ENCODE data around the gene SHLD1. TPM values are rescaled to one million over a fixed set of nuclear protein-coding genes. Genes with fewer than 3 reads are reported as not detected.
"Not testable (repeated sequence)": the region's sequence is repeated elsewhere in the genome, so short reads cannot be mapped to it uniquely, and the experiment has no call there.

Gene SHLD1
- polyA plus RNA-seq, 3 donors from 2014 or later = 22.1 to 29.9 (median 27.0) TPM

DNA sequence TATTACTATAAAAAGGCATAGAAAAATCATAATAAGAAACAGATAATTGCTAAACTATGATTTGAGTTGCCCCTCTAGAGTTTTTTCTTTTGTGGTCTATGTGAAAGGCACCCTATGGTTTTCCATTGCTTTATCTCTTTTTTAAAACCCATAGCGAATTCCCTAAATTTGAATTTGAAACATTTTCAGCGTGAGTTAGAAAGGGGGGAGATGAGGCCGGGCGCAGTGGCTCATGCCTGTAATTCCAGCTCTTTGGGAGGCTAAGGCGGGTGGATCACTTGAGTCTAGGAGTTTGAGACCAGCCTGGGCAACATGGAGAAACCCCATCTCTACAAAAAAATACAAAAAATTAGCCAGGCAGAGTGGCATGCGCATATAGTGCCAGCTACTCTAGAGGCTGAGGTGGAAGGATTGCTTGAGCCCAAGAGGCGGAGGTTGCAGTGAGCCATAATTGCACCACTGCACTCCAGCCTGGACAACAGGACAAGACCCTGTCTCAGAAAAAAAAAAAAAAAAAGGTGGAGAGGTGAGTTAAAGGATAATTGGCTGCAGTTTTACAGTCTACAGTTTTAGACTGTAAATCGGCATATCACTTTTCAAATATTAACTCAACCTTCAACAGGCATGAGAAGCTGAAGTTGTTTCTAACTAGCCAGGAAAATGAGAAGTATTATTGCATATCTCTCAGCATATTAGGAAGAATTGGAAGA, 46.3 kb downstream of the SHLD1 start:
- Mint-ChIP-seq H3K9me3 (no peaks in the 10 kb centered on the region), H3K27ac (peak overlapping the region in 1 of 6 donors; percentile 5), H3K27me3 (ENCODE audit: low read depth in 3 of 3) (peaks cover 0 to 3% (median 0%) of the 10 kb centered on the region in 3 donors), H3K4me1 (peaks cover 12 to 21% of the 10 kb centered on the region in 2 donors), H3K36me3 (peaks cover 6 to 9% (median 6%) of the 10 kb centered on the region in 3 donors), H3K4me3 (no peak overlapping the region)
- no peak for DNase-seq

DNA sequence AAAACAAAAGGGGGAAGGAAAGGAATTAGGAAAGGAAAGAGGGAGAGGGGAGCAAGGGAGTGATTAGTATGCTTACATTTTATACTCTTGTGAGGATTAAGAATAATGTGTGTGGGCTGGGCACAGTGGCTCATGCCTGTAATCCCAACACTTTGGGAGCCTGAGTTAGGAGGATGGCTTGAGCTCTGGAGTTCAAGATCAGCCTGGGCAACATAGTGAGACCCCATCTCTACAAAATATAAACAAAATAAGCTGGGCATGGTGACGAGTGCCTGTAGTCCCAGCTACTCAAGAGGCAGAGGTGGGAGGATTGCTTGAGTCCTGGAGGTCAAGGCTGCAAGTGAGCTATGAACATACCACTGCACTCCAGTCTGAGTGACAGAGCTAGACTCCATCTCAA, 47.0 kb downstream of the SHLD1 start:
- Mint-ChIP-seq H3K4me1 (peaks cover 12 to 15% of the 10 kb centered on the region in 2 donors), H3K4me3 (no peak overlapping the region), H3K27ac (peak overlapping the region in 4 of 6 donors; percentile 5 to 18 (median 14)), H3K27me3 (ENCODE audit: low read depth in 3 of 3) (peaks cover 0 to 5% (median 0%) of the 10 kb centered on the region in 3 donors), H3K9me3 (no peaks in the 10 kb centered on the region), H3K36me3 (peaks cover 7 to 11% (median 8%) of the 10 kb centered on the region in 3 donors)
- DNase-seq = no peak

DNA sequence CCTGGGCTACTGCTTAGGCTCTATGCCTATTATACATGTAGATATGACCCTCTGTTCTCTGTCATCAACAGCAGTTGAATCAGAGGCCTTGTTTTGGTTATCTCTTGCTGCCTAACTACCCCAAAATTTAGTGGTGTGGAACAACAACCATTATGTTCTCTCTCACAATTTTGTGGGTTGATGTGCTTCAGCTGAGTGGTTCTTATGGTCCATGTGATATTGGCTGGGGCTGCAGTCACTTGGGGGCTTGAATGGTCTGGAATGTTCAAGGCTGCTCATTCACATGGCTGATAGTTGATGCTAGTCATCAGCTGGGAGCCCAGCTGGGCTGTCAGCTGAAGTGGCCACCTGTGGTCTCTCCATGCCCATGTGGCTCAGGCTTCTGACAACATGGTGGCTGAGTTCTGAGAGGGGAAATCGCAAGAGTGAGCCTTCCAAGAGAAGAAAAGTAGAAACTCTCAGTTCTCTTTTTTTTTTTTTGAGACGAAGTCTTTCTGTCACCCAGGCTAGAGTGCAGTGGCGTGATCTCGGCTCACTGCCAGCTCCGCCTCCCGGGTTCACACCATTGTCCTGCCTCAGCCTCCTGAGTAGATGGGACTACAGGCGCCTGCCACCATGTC, 47.8 kb downstream of the SHLD1 start:
- peak in 1 of 3 donors; percentile 2 for DNase-seq
- peaks cover 13 to 15% of the 10 kb centered on the region in 2 donors for H3K4me1 Mint-ChIP-seq
- peaks cover 0 to 5% (median 0%) of the 10 kb centered on the region in 3 donors for H3K27me3 Mint-ChIP-seq (ENCODE audit: low read depth in 3 of 3)
- peaks cover 10 to 13% (median 11%) of the 10 kb centered on the region in 3 donors for H3K36me3 Mint-ChIP-seq
- peak overlapping the region in 4 of 6 donors; percentile 0 to 71 (median 24) for H3K27ac Mint-ChIP-seq
- no peaks in the 10 kb centered on the region for H3K9me3 Mint-ChIP-seq
- peak overlapping the region in 2 of 5 donors; percentile 15 to 36 for H3K4me3 Mint-ChIP-seq

DNA sequence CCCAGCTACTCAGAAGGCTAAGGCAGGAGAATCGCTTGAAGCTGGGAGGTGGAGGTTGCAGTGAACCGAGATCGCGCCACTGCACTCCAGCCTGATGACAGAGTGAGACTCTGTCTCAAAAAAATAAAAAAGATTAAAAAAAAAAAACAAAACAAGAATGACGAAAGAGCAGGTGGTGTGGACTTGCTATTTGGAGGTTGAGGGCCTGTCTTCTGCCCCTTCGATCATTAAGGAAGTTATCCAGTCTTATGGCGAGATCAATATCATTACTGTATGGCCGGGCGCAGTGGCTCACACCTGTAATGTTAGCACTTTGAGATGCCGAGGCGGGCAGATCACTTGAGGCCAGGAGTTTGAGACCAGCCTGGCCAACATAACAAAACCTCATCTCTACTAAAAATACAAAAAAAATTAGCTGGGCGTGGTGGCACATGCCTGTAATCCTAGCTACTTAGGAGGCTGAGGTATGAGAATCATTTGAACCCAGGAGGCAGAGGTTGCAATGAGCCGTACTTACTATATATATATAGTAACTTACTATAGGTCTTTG, 53.6 kb downstream of the SHLD1 start:
- H3K36me3 Mint-ChIP-seq = peaks cover 5 to 15% (median 7%) of the 10 kb centered on the region in 3 donors

DNA sequence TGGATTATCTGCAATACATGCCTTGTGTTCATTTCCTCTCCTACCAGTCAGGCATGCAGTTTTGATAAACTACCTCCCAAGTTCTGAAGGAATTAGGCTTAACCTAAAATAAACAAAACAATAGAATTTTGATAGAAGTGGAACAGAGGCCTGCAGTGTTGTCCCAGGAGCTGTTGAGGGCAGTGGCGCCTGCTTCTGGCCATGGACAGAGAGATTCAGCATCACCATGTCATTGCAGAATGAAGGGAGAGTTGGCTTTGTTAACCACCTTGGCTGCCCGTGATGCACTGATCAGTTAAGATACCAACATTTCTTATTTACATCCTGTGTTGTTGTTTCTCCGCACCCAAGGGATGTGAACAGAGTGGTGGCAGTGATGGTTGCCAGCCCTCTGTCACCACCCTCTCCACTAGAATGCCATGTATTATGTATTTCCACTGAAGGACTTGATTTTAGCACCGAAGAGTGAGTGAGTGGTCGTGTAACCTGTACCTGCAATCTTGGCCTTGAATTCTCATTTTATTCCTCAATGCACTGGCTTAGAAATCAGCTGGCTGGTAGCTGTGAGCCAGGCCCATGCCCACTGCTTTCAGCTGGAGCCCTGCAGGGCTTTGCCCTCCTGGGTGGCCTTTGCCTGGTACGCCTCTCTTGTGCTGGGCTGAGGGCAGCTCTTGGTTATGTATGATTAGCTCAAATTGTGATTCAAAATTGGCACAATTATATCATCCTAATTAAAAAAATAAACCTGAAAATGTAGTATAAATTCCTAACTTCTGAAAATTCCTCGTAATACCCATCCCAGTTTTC, 56.5 kb downstream of the SHLD1 start:
- Mint-ChIP-seq H3K27me3 (ENCODE audit: low read depth in 3 of 3) (peaks cover 0 to 3% (median 0%) of the 10 kb centered on the region in 3 donors), H3K27ac (peak overlapping the region in 1 of 6 donors; percentile 11), H3K9me3 (no peaks in the 10 kb centered on the region), H3K4me1 (peaks cover 18 to 28% of the 10 kb centered on the region in 2 donors), H3K36me3 (peaks cover 5 to 24% (median 7%) of the 10 kb centered on the region in 3 donors), H3K4me3 (no peak overlapping the region)
- DNase-seq = no peak

More for the DNA sequence above, 53.6 kb downstream of the SHLD1 start:
- Mint-ChIP-seq H3K27ac (peak overlapping the region in 2 of 6 donors; percentile 51 to 57), H3K4me1 (peaks cover 19 to 28% of the 10 kb centered on the region in 2 donors)
- not testable (repeated sequence) for H3K4me3 Mint-ChIP-seq; H3K9me3 Mint-ChIP-seq; DNase-seq; H3K27me3 Mint-ChIP-seq (ENCODE audit: low read depth in 3 of 3)

DNA sequence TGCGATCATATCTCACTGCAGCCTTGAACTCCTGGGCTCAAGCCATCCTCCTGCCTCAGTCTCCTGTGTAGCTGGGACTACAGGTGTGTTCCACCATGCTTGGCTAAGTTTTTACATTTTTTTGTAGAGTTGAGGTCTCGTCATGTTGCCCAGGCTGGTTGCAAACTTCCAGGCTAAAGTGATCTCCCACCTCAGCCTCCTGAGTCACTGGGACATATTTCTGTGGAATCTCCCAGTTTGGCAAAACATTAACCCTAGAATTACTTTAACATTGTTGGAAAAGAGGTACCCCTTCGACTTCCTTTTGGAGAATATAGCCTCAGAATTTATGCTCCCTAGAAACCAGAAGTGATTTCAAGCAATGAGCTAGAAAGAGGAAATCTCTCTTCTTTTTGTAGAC, 57.2 kb downstream of the SHLD1 start:
- Mint-ChIP-seq H3K36me3 (peaks cover under 1 to 20% (median 2%) of the 10 kb centered on the region in 3 donors), H3K4me1 (peaks cover 18 to 28% of the 10 kb centered on the region in 2 donors), H3K4me3 (no peak overlapping the region), H3K9me3 (no peaks in the 10 kb centered on the region), H3K27me3 (ENCODE audit: low read depth in 3 of 3) (no peaks in the 10 kb centered on the region), H3K27ac (peak overlapping the region in 1 of 6 donors; percentile 58)
- no peak for DNase-seq

DNA sequence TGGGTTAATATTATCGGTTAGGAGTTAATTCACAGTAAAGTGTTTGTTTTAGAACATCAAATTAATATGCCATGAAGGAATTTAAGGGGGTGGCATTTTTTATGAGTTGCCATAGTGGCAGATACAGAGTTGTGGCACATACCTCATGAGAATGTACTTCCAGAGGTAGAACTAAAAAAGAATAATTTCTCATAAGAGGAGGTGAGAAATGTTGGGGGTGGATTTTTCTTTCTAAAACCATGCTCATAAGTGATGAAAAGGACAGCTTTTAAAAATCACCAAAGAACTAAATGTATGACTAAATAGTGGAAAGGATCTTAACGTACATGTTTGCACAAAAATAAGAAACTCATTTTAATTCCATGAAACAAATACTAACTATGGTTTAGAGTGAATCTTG, 58.7 kb downstream of the SHLD1 start:
- Mint-ChIP-seq H3K36me3 (peaks cover 0 to 20% (median 0%) of the 10 kb centered on the region in 3 donors), H3K27me3 (ENCODE audit: low read depth in 3 of 3) (no peaks in the 10 kb centered on the region), H3K4me3 (no peak overlapping the region), H3K9me3 (no peaks in the 10 kb centered on the region), H3K4me1 (peaks cover 12 to 22% of the 10 kb centered on the region in 2 donors), H3K27ac (no peak overlapping the region)
- DNase-seq = no peak

DNA sequence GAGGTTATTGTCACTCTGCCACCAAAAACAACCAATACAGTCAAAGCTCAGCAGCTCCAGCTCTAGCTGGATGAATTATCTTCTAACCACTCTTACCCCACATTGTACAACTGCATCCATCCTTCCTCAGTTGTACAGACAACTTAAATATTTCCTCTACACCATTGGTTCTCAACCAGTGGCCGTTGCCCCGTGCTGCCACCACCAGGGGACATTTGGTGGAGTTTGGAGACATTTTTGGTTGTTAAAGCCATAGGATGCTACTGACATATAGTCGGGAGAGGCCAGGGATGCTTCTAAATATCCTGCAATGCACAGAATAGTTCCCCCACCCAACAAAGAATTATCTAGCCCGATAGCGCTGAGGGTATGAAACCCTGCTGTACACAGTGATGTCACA, 59.3 kb downstream of the SHLD1 start:
- H3K36me3 Mint-ChIP-seq = peaks cover 0 to 20% (median 0%) of the 10 kb centered on the region in 3 donors
- no peak overlapping the region for H3K4me3 Mint-ChIP-seq
- no peaks in the 10 kb centered on the region for H3K27me3 Mint-ChIP-seq (ENCODE audit: low read depth in 3 of 3)
- no peak overlapping the region for H3K27ac Mint-ChIP-seq
- peaks cover 8 to 16% of the 10 kb centered on the region in 2 donors for H3K4me1 Mint-ChIP-seq
- no peak for DNase-seq
- H3K9me3 Mint-ChIP-seq = no peaks in the 10 kb centered on the region

DNA sequence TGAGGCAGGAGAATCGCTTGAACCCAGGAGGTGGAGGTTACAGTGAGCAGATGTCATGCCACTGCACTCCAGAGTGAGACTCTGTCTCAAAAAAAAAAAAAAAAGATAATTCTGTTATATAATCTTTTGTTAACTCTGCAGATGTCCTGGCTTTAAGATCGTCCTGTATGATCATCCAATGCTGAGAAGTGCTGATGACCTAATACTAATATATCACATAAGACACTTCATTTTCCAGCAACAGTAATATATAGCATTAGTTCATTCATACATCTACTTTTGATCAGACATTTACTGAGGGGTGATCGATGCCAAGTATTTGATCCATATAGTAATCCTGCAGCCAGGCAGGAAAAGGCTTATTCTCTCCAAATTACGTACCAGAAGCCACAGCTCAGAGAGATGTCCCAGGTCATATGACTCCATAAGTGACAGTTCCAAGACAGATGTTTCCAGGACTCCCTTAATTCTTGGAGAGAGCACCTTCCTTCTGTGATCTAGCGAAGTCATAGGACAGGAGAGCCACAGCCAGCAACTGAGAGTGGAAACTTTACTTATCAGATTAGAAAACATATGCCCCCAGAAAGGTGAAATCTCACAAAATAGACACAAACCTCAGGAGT, 60.7 kb downstream of the SHLD1 start:
- Mint-ChIP-seq H3K4me1 (peaks cover 2 to 7% of the 10 kb centered on the region in 2 donors), H3K27me3 (ENCODE audit: low read depth in 3 of 3) (no peaks in the 10 kb centered on the region), H3K36me3 (peaks cover 0 to 20% (median 0%) of the 10 kb centered on the region in 3 donors), H3K4me3 (no peak overlapping the region), H3K27ac (peak overlapping the region in 1 of 6 donors; percentile 31), H3K9me3 (no peaks in the 10 kb centered on the region)
- no peak for DNase-seq

DNA sequence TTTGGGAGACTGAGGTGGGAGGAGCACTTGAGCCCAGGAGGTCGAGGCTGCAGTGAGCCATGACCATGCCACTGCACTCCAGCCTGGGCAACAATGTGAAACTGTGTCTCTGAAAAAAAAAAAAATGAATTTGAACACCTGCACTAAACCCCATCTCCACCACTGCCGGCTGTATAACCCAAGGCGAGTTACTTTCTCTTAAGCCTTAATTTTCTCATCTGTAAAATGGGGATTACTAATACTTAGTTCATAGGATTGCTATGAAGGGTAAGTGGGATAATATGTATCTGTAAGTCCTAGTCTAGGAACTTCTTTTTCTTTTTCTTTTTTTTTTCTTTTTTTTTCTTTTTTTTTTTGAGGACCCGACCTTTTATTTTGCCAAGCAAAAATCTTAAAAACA, 61.5 kb downstream of the SHLD1 start:
- Mint-ChIP-seq H3K27me3 (ENCODE audit: low read depth in 3 of 3) (no peaks in the 10 kb centered on the region), H3K4me3 (no peak overlapping the region), H3K4me1 (peaks cover 0 to under 1% of the 10 kb centered on the region in 2 donors), H3K36me3 (peaks cover 0 to 13% (median 0%) of the 10 kb centered on the region in 3 donors), H3K9me3 (no peaks in the 10 kb centered on the region), H3K27ac (peak overlapping the region in 1 of 6 donors; percentile 22)
- no peak for DNase-seq

DNA sequence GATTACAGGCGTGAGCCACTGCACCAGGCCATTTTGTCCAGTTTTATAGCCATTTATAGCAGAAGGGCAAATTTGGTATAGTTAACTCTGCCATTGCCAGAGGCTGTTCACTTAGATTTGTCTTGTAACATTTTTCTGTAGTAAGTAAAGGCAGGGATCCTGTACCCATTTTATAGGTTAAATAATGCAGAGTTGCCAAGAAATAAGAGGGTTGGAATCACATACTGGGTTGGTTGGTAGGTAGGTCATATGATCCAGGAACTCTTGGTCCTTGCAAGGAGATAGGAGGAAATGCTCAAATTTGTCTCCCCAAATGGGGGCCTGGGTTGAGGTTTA, 68.1 kb downstream of the SHLD1 start:
- Mint-ChIP-seq H3K36me3 (peaks cover 0 to 7% (median 3%) of the 10 kb centered on the region in 3 donors), H3K4me1 (peaks cover 0 to 5% of the 10 kb centered on the region in 2 donors), H3K27me3 (ENCODE audit: low read depth in 3 of 3) (peaks cover 0 to 4% (median 0%) of the 10 kb centered on the region in 3 donors), H3K9me3 (no peaks in the 10 kb centered on the region), H3K4me3 (no peak overlapping the region), H3K27ac (peak overlapping the region in 3 of 6 donors; percentile 8 to 42 (median 20))
- DNase-seq = no peak

DNA sequence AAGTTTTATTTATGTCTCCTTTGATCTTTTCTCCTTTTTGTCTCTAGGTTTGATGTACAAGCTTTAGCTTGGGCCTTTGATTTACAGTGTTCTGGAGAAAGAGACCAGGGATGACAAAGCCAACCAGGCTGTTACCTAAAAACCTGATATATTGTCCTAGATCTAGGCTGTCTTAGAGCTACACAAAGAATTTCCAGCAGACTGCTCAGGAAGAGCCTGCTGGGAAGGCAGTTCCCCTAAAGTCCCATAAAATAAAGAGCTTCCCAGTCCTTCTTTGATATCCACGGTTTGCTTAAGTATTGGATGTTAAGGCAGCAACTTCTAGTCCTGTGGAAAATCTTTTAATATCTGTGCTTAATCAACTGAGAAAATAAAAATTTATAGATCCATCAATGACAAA, 70.5 kb downstream of the SHLD1 start:
- no peak for DNase-seq
- no peak overlapping the region for H3K4me3 Mint-ChIP-seq
- peaks cover 0 to 5% (median 0%) of the 10 kb centered on the region in 3 donors for H3K27me3 Mint-ChIP-seq (ENCODE audit: low read depth in 3 of 3)
- H3K4me1 Mint-ChIP-seq = peaks cover 6 to 10% of the 10 kb centered on the region in 2 donors
- H3K36me3 Mint-ChIP-seq = peaks cover 9 to 16% (median 10%) of the 10 kb centered on the region in 3 donors
- H3K9me3 Mint-ChIP-seq = no peaks in the 10 kb centered on the region
- no peak overlapping the region for H3K27ac Mint-ChIP-seq

DNA sequence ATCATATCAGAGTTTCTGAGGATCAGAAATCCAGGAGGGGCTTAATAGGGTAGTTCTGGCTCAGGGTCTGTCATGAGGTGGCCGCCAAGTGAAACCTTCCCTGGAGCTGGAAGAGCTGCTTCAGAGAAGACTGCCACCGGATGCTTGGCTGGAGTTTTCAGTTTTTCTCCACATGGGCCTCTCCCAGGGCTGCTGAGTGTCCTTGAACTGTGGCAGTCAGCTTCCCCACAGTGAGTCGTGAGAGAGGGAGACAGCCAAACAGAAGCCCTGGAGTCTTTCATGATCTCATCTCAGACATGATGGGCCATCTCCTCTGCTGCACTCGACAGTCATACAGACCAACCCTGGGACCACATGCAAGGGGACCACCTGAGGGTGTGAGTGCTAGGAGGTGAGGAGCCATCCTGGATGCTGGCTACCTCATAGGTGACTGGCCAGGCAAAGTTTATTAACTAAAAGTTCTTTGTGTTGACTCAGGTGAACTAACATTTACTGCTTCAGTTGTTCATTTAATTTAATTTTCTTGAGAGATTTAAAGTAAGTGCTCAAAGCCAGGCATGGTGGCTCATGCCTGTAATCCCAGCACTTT, 71.5 kb downstream of the SHLD1 start:
- no peak overlapping the region for H3K27ac Mint-ChIP-seq
- no peak for DNase-seq
- H3K4me3 Mint-ChIP-seq = no peak overlapping the region
- H3K27me3 Mint-ChIP-seq (ENCODE audit: low read depth in 3 of 3) = peaks cover 0 to 5% (median 0%) of the 10 kb centered on the region in 3 donors
- H3K9me3 Mint-ChIP-seq = no peaks in the 10 kb centered on the region
- H3K36me3 Mint-ChIP-seq = peaks cover 9 to 16% (median 10%) of the 10 kb centered on the region in 3 donors
- H3K4me1 Mint-ChIP-seq = peaks cover 7 to 20% of the 10 kb centered on the region in 2 donors

All from immature natural killer cell (primary cell).